Endothelial cell of umbilical vein (primary cell): ENCODE measurements around the gene GUCY2D. TPM values are rescaled to one million over a fixed set of nuclear protein-coding genes. Genes with fewer than 3 reads are reported as not detected.

Source experiments
- BruUV-seq: library from RNA; stranded (reverse); fragments of 400-500 nt; replicated peaks from 2 replicates; lab custom pipeline; 2021; lab: Mats Ljungman, UMichigan
- CTCF ChIA-PET: fragments of 300-600, 350-600 bp; sonication (Branson Sonifier 250); formaldehyde crosslinking; loops from one replicate; lab custom pipeline; 2021; ENCODE audit warnings: antibody characterized with exemption, inconsistent platforms; lab: Charles Lee
- POLR2A ChIA-PET: fragments of 300-600, 350-600 bp; sonication (Branson Sonifier 250); formaldehyde crosslinking; loops from one replicate; lab custom pipeline; 2021; ENCODE audit warnings: antibody characterized with exemption, inconsistent platforms; lab: Charles Lee
- DNase-seq: peaks from one replicate; pipeline ENCODE4 v3.0.0-alpha.2; 2011; ENCODE audit warnings: low read depth, low spot score
- FAIRE-seq: peaks from 2 replicates; lab custom pipeline; 2011; peaks lifted over from hg19 to GRCh38; lab: Jason Lieb, UNC
- H2AFZ ChIP-seq: 2 replicates; pipeline ENCODE4 v1.6.0; 2012; ENCODE audit warnings: low read depth, low read length, control low read depth, inconsistent platforms
- H3K27ac ChIP-seq: 2 replicates; pipeline ENCODE4 v1.5.1; 2011; ENCODE audit warnings: low read depth, mild to moderate bottlenecking, control low read depth, low read length, moderate library complexity; ENCODE audit not compliant: insufficient read depth
- H3K27me3 ChIP-seq, 2 experiments: 2 replicates each; pipeline versions ENCODE4 v1.6.0 to v1.6.1; 2011; ENCODE audit warnings: low read length in 2 of 2, mixed read lengths in 1 of 2; ENCODE audit not compliant: control insufficient read depth in 2 of 2, insufficient read depth in 2 of 2
- H3K36me3 ChIP-seq, 2 experiments: 2 replicates in 1 of 2; 3 replicates in 1 of 2; pipeline ENCODE4 v1.5.1; 2011; ENCODE audit warnings: low read length in 2 of 2, mild to moderate bottlenecking in 1 of 2, moderate library complexity in 1 of 2; ENCODE audit not compliant: control insufficient read depth in 2 of 2, insufficient read depth in 2 of 2; ENCODE audit errors: extremely low read depth in 1 of 2
- H3K4me1 ChIP-seq: 3 replicates; pipeline ENCODE4 v1.5.1; 2011; ENCODE audit warnings: mild to moderate bottlenecking, low read length; ENCODE audit not compliant: control insufficient read depth, insufficient read depth; ENCODE audit errors: extremely low read depth
- H3K4me2 ChIP-seq: 2 replicates; pipeline ENCODE4 v1.6.1; 2011; ENCODE audit warnings: low read length, control low read depth, mixed read lengths; ENCODE audit not compliant: insufficient read depth
- H3K4me3 ChIP-seq, 3 experiments: fragments of 200-600 bp in 1 of 3; sonication (generic), shearing (Covaris generic) in 1 of 3; replicated peaks in 1 of 3; 2 replicates each; pipeline ENCODE4 v1.5.1; 2011 to 2016; ENCODE audit warnings: control low read depth in 3 of 3, low read length in 3 of 3, mild to moderate bottlenecking in 2 of 3, inconsistent platforms in 1 of 3, low read depth in 1 of 3, moderate library complexity in 1 of 3; ENCODE audit not compliant: insufficient read depth in 1 of 3
- H3K79me2 ChIP-seq: 2 replicates; pipeline ENCODE4 v1.6.0; 2012; ENCODE audit warnings: low read length, inconsistent platforms; ENCODE audit not compliant: control insufficient read depth, insufficient read depth
- H3K9ac ChIP-seq: replicated peaks from 2 replicates; pipeline ENCODE3; 2011; ENCODE audit warnings: low read length, control low read depth; ENCODE audit not compliant: insufficient read depth; ENCODE audit errors: extremely low read depth
- H3K9me1 ChIP-seq: replicated peaks from 3 replicates; pipeline ENCODE4 v1.6.0; 2011; ENCODE audit warnings: mild to moderate bottlenecking, low read length; ENCODE audit not compliant: control insufficient read depth, insufficient read depth; ENCODE audit errors: extremely low read depth
- H3K9me3 ChIP-seq: replicated peaks from 2 replicates; pipeline ENCODE4 v1.5.1; 2012; ENCODE audit warnings: low read length, inconsistent platforms; ENCODE audit not compliant: control insufficient read depth, insufficient read depth
- H4K20me1 ChIP-seq: replicated peaks from 2 replicates; pipeline ENCODE3; 2011; ENCODE audit warnings: mild to moderate bottlenecking, low read length; ENCODE audit not compliant: control insufficient read depth, insufficient read depth; ENCODE audit errors: extremely low read depth
- EZH2 ChIP-seq: IDR thresholded peaks from 2 replicates; pipeline ENCODE4 v1.6.1; 2012; ENCODE audit warnings: borderline replicate concordance, low read depth, mild to moderate bottlenecking, moderate library complexity, low read length, inconsistent platforms; ENCODE audit not compliant: severe bottlenecking
- FOS ChIP-seq: IDR thresholded peaks from 2 replicates; pipeline ENCODE4 v1.6.1; 2011; ENCODE audit warnings: mild to moderate bottlenecking, low read length, moderate library complexity, borderline replicate concordance; ENCODE audit not compliant: insufficient read depth
- GATA2 ChIP-seq: IDR thresholded peaks from 2 replicates; pipeline ENCODE4 v1.7.0; 2011; ENCODE audit warnings: low read depth, mild to moderate bottlenecking, moderate library complexity, mixed read lengths, low read length; ENCODE audit not compliant: insufficient read length, insufficient read depth
- JUN ChIP-seq: IDR thresholded peaks from 2 replicates; pipeline ENCODE4 v1.6.1; 2011; ENCODE audit warnings: borderline replicate concordance, low read depth; ENCODE audit not compliant: insufficient read length, insufficient read depth
- MYC ChIP-seq: IDR thresholded peaks from one replicate; pipeline ENCODE4 v1.6.1; 2011; ENCODE audit warnings: mild to moderate bottlenecking, low read depth, low read length
- POLR2A ChIP-seq: IDR thresholded peaks from 2 replicates; pipeline ENCODE4 v1.6.1; 2012; ENCODE audit warnings: low read depth, mild to moderate bottlenecking, control low read depth, low read length
- POLR2AphosphoS5 ChIP-seq: IDR thresholded peaks from 2 replicates; pipeline ENCODE4 v1.6.1; 2012; ENCODE audit warnings: low read depth, mild to moderate bottlenecking, control low read depth, low read length, moderate library complexity; ENCODE audit not compliant: insufficient read depth
- dilution Hi-C: fragments of 300-500 bp; cut with MboI; formaldehyde crosslinking; loops from one replicate; pipeline ENCODE4 v1.15.0; 2019; ENCODE audit warnings: low sequenced_read_pairs; ENCODE audit not compliant: extremely low pct_ligation_motif_present
- intact Hi-C: fragments of 100-400 bp; cut with micrococcal nuclease; formaldehyde crosslinking; loops from one replicate; pipeline ENCODE4 v1.10.0; 2022
- polyA plus RNA-seq, 4 experiments: library from polyadenylated mRNA; depleted of rRNA in 3 of 4; stranded (reverse) in 3 of 4; unstranded in 1 of 4; fragments of >200 nt; gene quantifications; 2 replicates each; pipeline versions ENCODE4 v1.2.1 to v1.2.3, GENCODE V29; 2011 to 2012; ENCODE audit warnings: missing spikeins in 1 of 4
- total RNA-seq: library from RNA; stranded (reverse); gene quantifications from 2 replicates; pipeline ENCODE4 v1.2.3, GENCODE V29; 2021
- TF ChIP-seq, protein P1 (sequence below), 2 donors: IDR thresholded peaks; 1 replicate in 1 of 2; 2 replicates in 1 of 2; pipeline ENCODE4 v1.5.1; 2011; ENCODE audit warnings: low read length in 2 of 2, mild to moderate bottlenecking in 2 of 2, moderate library complexity in 2 of 2, control low read depth in 1 of 2, inconsistent platforms in 1 of 2, low read depth in 1 of 2; ENCODE audit not compliant: insufficient read depth in 1 of 2; ENCODE audit errors: extremely low read depth in 1 of 2
- TF ChIP-seq, protein P2 (sequence below): IDR thresholded peaks from 2 replicates; pipeline ENCODE4 v1.6.1; 2011; ENCODE audit not compliant: insufficient read depth, insufficient read length

Gene GUCY2D
- total and polyA plus RNA-seq, 2 donors (not counting 3 experiments of a cell fraction or from before 2014, with no cell fraction given), result not detected

DNA sequence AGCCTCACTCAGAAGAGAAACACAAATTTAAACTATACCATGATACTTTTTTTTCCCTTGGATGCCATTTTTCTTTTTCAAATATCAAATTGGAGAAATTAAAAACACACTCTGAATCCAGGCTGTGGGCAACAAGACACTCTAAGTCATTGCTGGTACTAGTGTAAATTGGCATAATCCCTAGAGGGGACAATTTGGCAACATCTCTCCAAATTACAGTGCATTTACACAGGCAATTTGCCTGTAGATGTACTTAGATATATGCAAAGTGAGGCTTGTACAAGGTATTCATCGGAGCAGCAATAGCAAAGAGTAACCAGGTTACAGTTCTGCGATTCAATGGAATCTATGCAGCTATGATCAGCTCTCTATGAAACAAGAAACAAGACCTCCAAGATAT is 6.7 kb upstream of the GUCY2D start:
- dilution Hi-C loops, result no loop called here
- CTCF ChIA-PET, result no interaction called here
- Histone ChIP-seq H3K27me3 (peaks cover 14 to 27% of the 10 kb centered on the region in 2 experiments), H3K9ac (no peak overlapping the region), H3K4me3 (no peak overlapping the region), H3K9me3 (no peaks in the 10 kb centered on the region), H3K36me3 (no peaks in the 10 kb centered on the region), H4K20me1 (no peaks in the 10 kb centered on the region), H3K4me2 (no peak overlapping the region), H3K27ac (no peak overlapping the region), H3K79me2 (no peaks in the 10 kb centered on the region), H2AFZ (no peak overlapping the region), H3K4me1 (no peaks in the 10 kb centered on the region), H3K9me1 (no peaks in the 10 kb centered on the region)
- FAIRE-seq (no peak), DNase-seq (no peak)
- BruUV-seq, result no TSS peak
- POLR2A ChIA-PET, result no interaction called here
- intact Hi-C loops, result no loop called here
- no peak for TF ChIP-seq EZH2
- TF ChIP-seq, protein P1, sequence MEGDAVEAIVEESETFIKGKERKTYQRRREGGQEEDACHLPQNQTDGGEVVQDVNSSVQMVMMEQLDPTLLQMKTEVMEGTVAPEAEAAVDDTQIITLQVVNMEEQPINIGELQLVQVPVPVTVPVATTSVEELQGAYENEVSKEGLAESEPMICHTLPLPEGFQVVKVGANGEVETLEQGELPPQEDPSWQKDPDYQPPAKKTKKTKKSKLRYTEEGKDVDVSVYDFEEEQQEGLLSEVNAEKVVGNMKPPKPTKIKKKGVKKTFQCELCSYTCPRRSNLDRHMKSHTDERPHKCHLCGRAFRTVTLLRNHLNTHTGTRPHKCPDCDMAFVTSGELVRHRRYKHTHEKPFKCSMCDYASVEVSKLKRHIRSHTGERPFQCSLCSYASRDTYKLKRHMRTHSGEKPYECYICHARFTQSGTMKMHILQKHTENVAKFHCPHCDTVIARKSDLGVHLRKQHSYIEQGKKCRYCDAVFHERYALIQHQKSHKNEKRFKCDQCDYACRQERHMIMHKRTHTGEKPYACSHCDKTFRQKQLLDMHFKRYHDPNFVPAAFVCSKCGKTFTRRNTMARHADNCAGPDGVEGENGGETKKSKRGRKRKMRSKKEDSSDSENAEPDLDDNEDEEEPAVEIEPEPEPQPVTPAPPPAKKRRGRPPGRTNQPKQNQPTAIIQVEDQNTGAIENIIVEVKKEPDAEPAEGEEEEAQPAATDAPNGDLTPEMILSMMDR (IDR thresholded peaks at IDR 0.05; ENCODE audit: extremely low read depth in 1 of 2, insufficient read depth in 1 of 2, low read depth in 1 of 2, low read length in 2 of 2), result no peak
- TF ChIP-seq POLR2A, result no peak
- no peak for TF ChIP-seq JUN
- TF ChIP-seq, protein P2, sequence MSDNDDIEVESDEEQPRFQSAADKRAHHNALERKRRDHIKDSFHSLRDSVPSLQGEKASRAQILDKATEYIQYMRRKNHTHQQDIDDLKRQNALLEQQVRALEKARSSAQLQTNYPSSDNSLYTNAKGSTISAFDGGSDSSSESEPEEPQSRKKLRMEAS, result no peak
- no peak for TF ChIP-seq MYC
- TF ChIP-seq FOS, result no peak
- no peak for TF ChIP-seq POLR2AphosphoS5
- no peak for TF ChIP-seq GATA2
